Smooth muscle cell (in vitro differentiated cells): Measurements from ENCODE around the gene PLCD3. TPM values are rescaled to one million over a fixed set of nuclear protein-coding genes. Genes with fewer than 3 reads are reported as not detected.
A peak's percentile ranks its signal among the peaks of the same experiment; 100 is the strongest.

ENCODE experiments used
- DNase-seq: peaks from one replicate; lab custom pipeline; 2025; ENCODE audit not compliant: unreplicated experiment; lab: John Stamatoyannopoulos, UW
- H2AFZ ChIP-seq: fragments of 200-600 bp; sonication (generic); 2 replicates; pipeline ENCODE4 v1.6.0; 2016; ENCODE audit warnings: antibody characterized with exemption, low read depth, mild to moderate bottlenecking
- H3F3A ChIP-seq: fragments of 200-600 bp; sonication (generic); 2 replicates; pipeline ENCODE4 v1.6.0; 2017; ENCODE audit warnings: antibody characterized with exemption, low read depth
- H3K27ac ChIP-seq: fragments of 200-600 bp; sonication (generic); 2 replicates; pipeline ENCODE4 v1.5.1; 2016; ENCODE audit warnings: low read depth, mild to moderate bottlenecking
- H3K27me3 ChIP-seq: fragments of 200-600 bp; sonication (generic); 2 replicates; pipeline ENCODE4 v1.6.1; 2016; ENCODE audit warnings: low read depth, mild to moderate bottlenecking
- H3K36me3 ChIP-seq: fragments of 200-600 bp; sonication (generic); 2 replicates; pipeline ENCODE4 v1.5.1; 2016; ENCODE audit warnings: low read depth
- H3K4me1 ChIP-seq: fragments of 200-600 bp; sonication (generic); 2 replicates; pipeline ENCODE4 v1.5.1; 2016; ENCODE audit warnings: low read depth
- H3K4me2 ChIP-seq: fragments of 200-600 bp; sonication (generic); 2 replicates; pipeline ENCODE4 v1.6.0; 2016; ENCODE audit warnings: mild to moderate bottlenecking
- H3K4me3 ChIP-seq: fragments of 200-600 bp; sonication (generic); 2 replicates; pipeline ENCODE4 v1.5.1; 2016; ENCODE audit warnings: mild to moderate bottlenecking
- H3K79me2 ChIP-seq: fragments of 200-600 bp; sonication (generic); 2 replicates; pipeline ENCODE4 v1.6.0; 2016; ENCODE audit warnings: low read depth, mild to moderate bottlenecking
- H3K9ac ChIP-seq: fragments of 200-600 bp; sonication (generic); 2 replicates; pipeline ENCODE4 v1.6.0; 2016; ENCODE audit warnings: low read depth
- H3K9me3 ChIP-seq: fragments of 200-600 bp; sonication (generic); replicated peaks from 2 replicates; pipeline ENCODE4 v1.5.1; 2016; ENCODE audit warnings: low read depth
- H4K20me1 ChIP-seq: fragments of 200-600 bp; sonication (generic); 2 replicates; pipeline ENCODE4 v1.6.0; 2016; ENCODE audit warnings: low read depth
- CTCF ChIP-seq: fragments of 200-600 bp; sonication (generic); IDR thresholded peaks from 2 replicates; pipeline ENCODE4 v1.5.1; 2017; ENCODE audit warnings: borderline replicate concordance, mild to moderate bottlenecking, antibody characterized with exemption; ENCODE audit not compliant: insufficient read depth, poor library complexity, severe bottlenecking
- WGBS: methylation state at CpG from one replicate; pipeline ENCODE4 v1.1.7; 2016; ENCODE audit warnings: low lambda C conversion rate; 5-methylcytosine and 5-hydroxymethylcytosine counted together
- polyA plus RNA-seq: library from polyadenylated mRNA; unstranded; fragments of >200 nt; fragmentation: Nextera tagmentation; extraction: Ambion mirVana; gene quantifications from 2 replicates; pipeline ENCODE4 v1.2.1, GENCODE V29; 2016
- total RNA-seq: library from RNA; depleted of rRNA; stranded (reverse); fragments of >200 nt; gene quantifications from 2 replicates; pipeline ENCODE4 v1.2.3, GENCODE V29; 2014

Gene PLCD3
- total and polyA plus RNA-seq, 2 experiments from 2014 or later: 24.0 to 33.4 TPM

- Histone ChIP-seq H4K20me1 (no peaks in the 10 kb centered on the region), H3K4me3 (no peak overlapping the region), H3K79me2 (no peaks in the 10 kb centered on the region), H3K36me3 (no peaks in the 10 kb centered on the region), H3F3A (peaks cover 5% of the 10 kb centered on the region), H3K27me3 (no peaks in the 10 kb centered on the region), H3K27ac (no peak overlapping the region), H3K4me1 (peaks cover 24% of the 10 kb centered on the region), H3K9me3 (no peaks in the 10 kb centered on the region), H2AFZ (no peak overlapping the region), H3K4me2 (peak overlapping the region; percentile 30), H3K9ac (no peak overlapping the region)
- no peak for DNase-seq
- whole genome bisulfite sequencing: 56% methylated on average over 10 of the region's 10 CpGs
- TF ChIP-seq CTCF: no peak
Observed at GRCh38 chr17:45172541-45173286, 40.4 kb upstream of the PLCD3 start.

DNA sequence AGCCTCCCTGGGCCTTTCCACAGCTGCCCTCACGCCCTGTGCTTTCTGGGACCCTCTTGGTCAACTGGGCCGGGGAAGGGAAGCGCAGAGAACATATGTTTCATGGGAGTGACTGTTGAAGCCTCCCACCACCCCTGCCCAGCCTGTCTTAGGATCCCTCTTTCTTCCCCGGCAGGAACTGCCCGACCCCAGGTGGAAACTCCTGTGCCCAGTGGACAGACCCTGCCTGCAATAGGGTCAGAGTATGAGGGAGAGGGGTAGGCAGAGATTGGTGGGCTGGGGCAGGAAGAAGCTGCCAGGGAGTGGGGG is 39.9 kb upstream of the PLCD3 start:
- Histone ChIP-seq H3K4me2 (peak overlapping the region; percentile 30), H3F3A (peaks cover 5% of the 10 kb centered on the region), H3K27ac (no peak overlapping the region), H3K9me3 (no peaks in the 10 kb centered on the region), H2AFZ (no peak overlapping the region), H3K36me3 (no peaks in the 10 kb centered on the region), H4K20me1 (no peaks in the 10 kb centered on the region), H3K79me2 (no peaks in the 10 kb centered on the region), H3K9ac (no peak overlapping the region), H3K4me3 (no peak overlapping the region), H3K27me3 (no peaks in the 10 kb centered on the region), H3K4me1 (peaks cover 24% of the 10 kb centered on the region)
- no peak for TF ChIP-seq CTCF
- no peak for DNase-seq
- WGBS: 76% methylated on average over 5 of the region's 5 CpGs

DNA sequence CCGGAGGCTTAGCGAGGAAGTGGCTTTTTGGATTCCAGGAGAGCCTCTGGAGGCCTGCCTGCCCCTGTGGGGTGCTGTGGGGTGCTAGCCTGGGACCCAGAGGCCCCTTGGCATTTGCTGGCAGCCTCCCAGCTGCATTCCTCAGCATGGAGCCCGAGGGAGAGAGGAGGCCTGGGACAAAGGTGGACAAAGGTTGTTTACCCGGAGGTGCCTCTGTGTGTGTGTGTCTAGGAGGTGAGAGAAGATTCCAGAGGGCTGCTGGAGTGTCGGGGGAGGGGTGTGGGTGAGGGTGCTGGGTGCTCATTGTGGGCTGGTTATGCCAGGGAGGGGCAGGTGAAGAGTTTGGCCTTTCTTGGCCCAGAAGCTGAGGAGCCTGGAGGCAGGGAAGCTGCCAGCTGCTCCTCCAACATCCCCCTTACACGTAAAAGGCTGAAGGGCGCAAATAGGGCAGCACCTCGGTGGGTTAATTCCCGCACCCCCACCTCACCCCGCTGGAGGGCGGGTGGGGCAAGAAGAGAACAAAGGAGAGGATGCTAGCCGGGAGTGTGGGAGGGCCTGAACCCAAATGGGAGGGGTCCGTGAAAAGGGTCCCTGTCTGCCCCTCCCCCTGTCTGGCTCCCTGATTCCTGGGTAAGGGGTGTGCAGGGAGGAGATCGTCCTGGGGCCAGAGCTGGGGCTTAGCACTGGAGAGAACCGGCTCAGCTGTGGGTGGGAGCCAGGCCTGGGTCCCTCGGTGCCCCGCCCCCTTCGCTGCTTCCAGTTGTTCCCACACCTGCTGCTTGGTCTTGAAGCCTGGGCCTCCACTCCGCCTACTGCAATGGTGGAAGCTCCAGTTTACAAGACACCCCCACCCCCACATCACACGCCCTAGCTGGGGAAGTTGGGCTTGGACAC is 39.3 kb upstream of the PLCD3 start:
- no peak overlapping the region for H3K4me3 ChIP-seq
- H4K20me1 ChIP-seq: no peaks in the 10 kb centered on the region
- H3F3A ChIP-seq: peaks cover 5% of the 10 kb centered on the region
- peak overlapping the region; percentile 69 for H3K4me2 ChIP-seq
- H3K79me2 ChIP-seq: no peaks in the 10 kb centered on the region
- no peaks in the 10 kb centered on the region for H3K27me3 ChIP-seq
- H3K36me3 ChIP-seq: no peaks in the 10 kb centered on the region
- DNase-seq: no peak
- H3K9me3 ChIP-seq: no peaks in the 10 kb centered on the region
- H3K4me1 ChIP-seq: peaks cover 24% of the 10 kb centered on the region
- peak overlapping the region; percentile 69 for H2AFZ ChIP-seq
- TF ChIP-seq CTCF: no peak
- WGBS: 52% methylated on average over 20 of the region's 20 CpGs
- peak overlapping the region; percentile 65 for H3K9ac ChIP-seq
- peak overlapping the region; percentile 79 for H3K27ac ChIP-seq
